Colonic mucosa (tissue), 4 donors: ENCODE data around the gene CLASP1. TPM values are rescaled to one million over a fixed set of nuclear protein-coding genes. Genes with fewer than 3 reads are reported as not detected.

ENCODE experiments used
- DNase-seq: peaks from one replicate; pipeline ENCODE4 v3.0.0-alpha.2; 2020
- H3K27ac ChIP-seq: fragments of 200-600 bp; one replicate; pipeline ENCODE4 v1.8.0; 2021
- H3K27me3 ChIP-seq: fragments of 200-600 bp; one replicate; pipeline ENCODE4 v1.8.0; 2021
- H3K36me3 ChIP-seq: fragments of 200-600 bp; one replicate; pipeline ENCODE4 v1.8.0; 2021
- H3K4me1 ChIP-seq: fragments of 200-600 bp; one replicate; pipeline ENCODE4 v1.8.0; 2021; ENCODE audit warnings: mild to moderate bottlenecking
- H3K4me3 ChIP-seq: fragments of 200-600 bp; one replicate; pipeline ENCODE4 v1.8.0; 2021
- H3K9ac ChIP-seq, 2 donors: one replicate each; pipeline ENCODE4 v1.7.0; 2013; ENCODE audit warnings: control low read depth in 2 of 2, low read depth in 2 of 2, low read length in 2 of 2
- H3K9me3 ChIP-seq: fragments of 200-600 bp; one replicate; pipeline ENCODE4 v1.8.0; 2021
- intact Hi-C: fragments of 100-400 bp; cut with DNase I; formaldehyde crosslinking; loops from one replicate; pipeline ENCODE4 v1.14.1; 2022
- total RNA-seq, 2 donors: library from RNA; stranded (reverse); fragmentation: NEBNext Ultra II Directional in 1 of 2; extraction: Animal tissue kit (Norgen Biotek cat#: 25700) in 1 of 2; gene quantifications; one replicate each; pipeline ENCODE4 v1.2.1, GENCODE V29; 2021
- TF ChIP-seq, protein P1 (sequence below): fragments of 200-600 bp; IDR thresholded peaks from one replicate; pipeline ENCODE4 v1.8.0; 2022; ENCODE audit warnings: antibody characterized with exemption, mild to moderate bottlenecking
- donor health status: healthy.
- donor health status: DM: no; HTN: no; CAD: no.
- donor health status: DM: no; HTN: no; CAD: no.

Gene CLASP1
- total RNA-seq, 2 donors from 2014 or later, result 30.3 to 32.3 TPM

DNA sequence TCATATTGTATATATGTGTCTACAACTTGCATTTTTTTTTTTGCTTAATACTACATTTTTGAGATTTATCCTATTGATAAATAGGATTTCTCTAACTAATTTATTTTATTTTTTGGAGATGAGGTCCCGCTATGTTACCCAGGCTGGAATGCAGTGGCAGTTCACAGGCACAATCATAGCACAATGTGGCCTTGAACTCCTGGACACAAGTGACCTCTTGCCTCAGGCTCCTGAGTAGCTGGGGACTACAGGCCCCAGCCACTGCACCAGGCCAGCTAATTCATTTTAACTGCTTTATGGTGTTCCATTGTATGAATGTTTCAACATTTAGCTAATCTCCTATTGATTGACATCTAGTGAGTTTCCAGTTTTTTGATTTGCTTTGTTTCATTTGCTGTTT lies 16.8 kb upstream of the CLASP1 start:
- no peak for DNase-seq
- H3K9ac ChIP-seq, result no peak overlapping the region
- H3K36me3 ChIP-seq, result no peaks in the 10 kb centered on the region
- intact Hi-C loops, result no loop called here
- H3K4me1 ChIP-seq, result no peaks in the 10 kb centered on the region
- no peaks in the 10 kb centered on the region for H3K27me3 ChIP-seq
- no peaks in the 10 kb centered on the region for H3K9me3 ChIP-seq
- H3K4me3 ChIP-seq, result no peak overlapping the region
- no peak overlapping the region for H3K27ac ChIP-seq
- TF ChIP-seq, protein P1, sequence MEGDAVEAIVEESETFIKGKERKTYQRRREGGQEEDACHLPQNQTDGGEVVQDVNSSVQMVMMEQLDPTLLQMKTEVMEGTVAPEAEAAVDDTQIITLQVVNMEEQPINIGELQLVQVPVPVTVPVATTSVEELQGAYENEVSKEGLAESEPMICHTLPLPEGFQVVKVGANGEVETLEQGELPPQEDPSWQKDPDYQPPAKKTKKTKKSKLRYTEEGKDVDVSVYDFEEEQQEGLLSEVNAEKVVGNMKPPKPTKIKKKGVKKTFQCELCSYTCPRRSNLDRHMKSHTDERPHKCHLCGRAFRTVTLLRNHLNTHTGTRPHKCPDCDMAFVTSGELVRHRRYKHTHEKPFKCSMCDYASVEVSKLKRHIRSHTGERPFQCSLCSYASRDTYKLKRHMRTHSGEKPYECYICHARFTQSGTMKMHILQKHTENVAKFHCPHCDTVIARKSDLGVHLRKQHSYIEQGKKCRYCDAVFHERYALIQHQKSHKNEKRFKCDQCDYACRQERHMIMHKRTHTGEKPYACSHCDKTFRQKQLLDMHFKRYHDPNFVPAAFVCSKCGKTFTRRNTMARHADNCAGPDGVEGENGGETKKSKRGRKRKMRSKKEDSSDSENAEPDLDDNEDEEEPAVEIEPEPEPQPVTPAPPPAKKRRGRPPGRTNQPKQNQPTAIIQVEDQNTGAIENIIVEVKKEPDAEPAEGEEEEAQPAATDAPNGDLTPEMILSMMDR, result no peak

DNA sequence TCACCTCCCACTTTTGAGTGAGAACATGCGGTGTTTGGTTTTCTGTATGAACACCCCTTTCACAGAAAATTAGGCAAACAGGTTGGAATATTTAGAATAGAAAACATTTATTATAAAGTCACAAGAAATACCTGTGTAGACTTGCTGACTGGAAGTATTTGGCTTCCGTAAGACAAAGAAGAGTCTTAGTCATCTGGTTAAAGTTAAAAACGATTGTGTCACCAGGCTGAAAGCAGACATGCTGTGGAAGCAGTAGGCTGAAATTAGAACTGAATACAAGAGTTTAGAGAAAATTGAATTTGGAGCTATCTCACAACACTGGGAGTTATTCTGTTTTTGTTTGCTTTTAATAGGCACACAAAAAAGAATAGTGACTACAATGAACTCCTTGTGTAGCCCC lies 16.2 kb upstream of the CLASP1 start:
- H3K9ac ChIP-seq, result no peak overlapping the region
- TF ChIP-seq, protein P1, result no peak
- no peaks in the 10 kb centered on the region for H3K9me3 ChIP-seq
- no peak for DNase-seq
- no peak overlapping the region for H3K4me3 ChIP-seq
- H3K27me3 ChIP-seq, result no peaks in the 10 kb centered on the region
- H3K27ac ChIP-seq, result no peak overlapping the region
- H3K36me3 ChIP-seq, result no peaks in the 10 kb centered on the region
- intact Hi-C loops, result no loop called here
- H3K4me1 ChIP-seq, result no peaks in the 10 kb centered on the region

DNA sequence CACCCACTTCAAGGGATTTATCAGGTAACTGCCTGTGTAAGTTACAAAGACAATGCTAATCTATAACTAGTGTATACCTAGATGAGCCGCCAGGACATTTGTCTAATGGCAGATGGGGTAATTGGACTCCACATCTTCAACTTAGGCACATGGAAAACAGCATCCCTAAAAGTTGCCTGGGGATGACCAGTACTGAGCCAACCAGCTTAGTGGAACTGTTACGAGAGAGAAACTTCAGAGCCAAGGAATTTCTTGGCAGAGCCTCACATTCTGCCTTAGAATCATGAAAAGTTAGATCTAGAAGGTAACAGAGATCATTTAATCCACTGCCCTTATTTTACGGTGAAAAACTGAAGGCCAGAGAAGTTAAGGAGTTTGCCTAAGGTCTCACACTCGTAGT lies 15.5 kb upstream of the CLASP1 start:
- no peaks in the 10 kb centered on the region for H3K27me3 ChIP-seq
- H3K27ac ChIP-seq, result no peak overlapping the region
- TF ChIP-seq, protein P1, result no peak
- no peaks in the 10 kb centered on the region for H3K36me3 ChIP-seq
- no peaks in the 10 kb centered on the region for H3K4me1 ChIP-seq
- DNase-seq, result no peak
- H3K9ac ChIP-seq, result no peak overlapping the region
- H3K9me3 ChIP-seq, result no peaks in the 10 kb centered on the region
- H3K4me3 ChIP-seq, result no peak overlapping the region
- intact Hi-C loops, result no loop called here

DNA sequence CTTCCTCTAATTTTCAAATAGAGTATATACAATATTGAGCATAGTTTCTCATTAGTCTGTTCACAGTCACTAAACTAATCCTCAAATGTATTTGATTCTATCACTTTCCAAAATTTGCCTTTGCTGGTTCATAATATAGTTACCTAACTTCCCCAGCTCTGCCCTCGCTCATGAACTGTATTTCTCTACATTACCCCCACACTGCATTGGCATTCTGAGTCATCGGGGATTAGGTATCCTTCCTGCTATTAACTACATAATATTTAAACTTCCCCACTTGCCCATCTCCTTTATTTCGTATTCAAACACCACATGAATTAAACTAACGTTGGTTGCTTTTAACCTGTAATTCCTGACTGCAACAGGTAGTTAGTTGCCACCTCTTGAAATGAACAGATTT lies 14.8 kb upstream of the CLASP1 start:
- intact Hi-C loops, result no loop called here
- Histone ChIP-seq H3K36me3 (no peaks in the 10 kb centered on the region), H3K4me1 (no peaks in the 10 kb centered on the region), H3K9me3 (no peaks in the 10 kb centered on the region), H3K27ac (no peak overlapping the region), H3K9ac (no peak overlapping the region), H3K27me3 (no peaks in the 10 kb centered on the region), H3K4me3 (no peak overlapping the region)
- TF ChIP-seq, protein P1, result no peak
- no peak for DNase-seq

DNA sequence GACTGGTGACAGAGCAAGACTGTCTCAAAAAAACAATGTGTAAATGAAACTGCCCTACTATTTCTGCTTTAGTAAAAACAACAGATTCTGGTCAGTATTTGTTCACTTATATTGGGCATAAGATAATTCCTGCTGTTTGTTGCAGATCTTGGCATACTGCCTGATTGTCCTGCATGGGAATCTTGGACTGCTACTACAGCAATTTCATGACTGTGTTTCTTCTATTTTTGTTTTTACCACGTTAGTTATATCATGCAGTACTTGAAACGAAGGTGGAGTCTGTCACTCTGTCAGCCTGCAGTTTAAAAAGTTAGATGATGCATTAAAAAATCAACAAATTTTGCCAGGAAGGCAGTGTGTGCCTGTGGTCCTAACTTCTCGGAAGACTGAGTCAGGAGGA lies 14.2 kb upstream of the CLASP1 start:
- intact Hi-C loops, result no loop called here
- no peak overlapping the region for H3K27ac ChIP-seq

More for the DNA sequence above, 14.2 kb upstream of the CLASP1 start:
- Histone ChIP-seq H3K36me3 (no peaks in the 10 kb centered on the region), H3K4me3 (no peak overlapping the region), H3K27me3 (no peaks in the 10 kb centered on the region), H3K4me1 (no peaks in the 10 kb centered on the region), H3K9ac (no peak overlapping the region), H3K9me3 (no peaks in the 10 kb centered on the region)
- TF ChIP-seq, protein P1, result no peak
- DNase-seq, result no peak
